T-helper 1 cell treated with Interleukin-12 subunit alpha and Interleukin-12 subunit beta and Interleukin-4 antibody, amounts not matched to agents 30 μg/mL and 1 μg/mL, for 36 hours (primary cell): ENCODE results near the gene C1orf232.

Source experiments
- H3K27ac Mint-ChIP-seq: one replicate; pipeline ENCODE4 v1.8.0; 2021; ENCODE audit warnings: mild to moderate bottlenecking, mixed read lengths
- H3K27me3 Mint-ChIP-seq: one replicate; pipeline ENCODE4 v1.8.0; 2021; ENCODE audit warnings: low read depth, mixed read lengths
- H3K36me3 Mint-ChIP-seq: one replicate; pipeline ENCODE4 v1.8.0; 2021; ENCODE audit warnings: low read depth, mixed read lengths
- H3K4me1 Mint-ChIP-seq: one replicate; pipeline ENCODE4 v1.8.0; 2021; ENCODE audit warnings: low read depth, mixed read lengths
- H3K4me3 Mint-ChIP-seq: one replicate; pipeline ENCODE4 v1.8.0; 2021; ENCODE audit warnings: mild to moderate bottlenecking, moderate library complexity, mixed read lengths
- H3K9me3 Mint-ChIP-seq: one replicate; pipeline ENCODE4 v1.8.0; 2021; ENCODE audit warnings: mixed read lengths

Gene C1orf232

DNA sequence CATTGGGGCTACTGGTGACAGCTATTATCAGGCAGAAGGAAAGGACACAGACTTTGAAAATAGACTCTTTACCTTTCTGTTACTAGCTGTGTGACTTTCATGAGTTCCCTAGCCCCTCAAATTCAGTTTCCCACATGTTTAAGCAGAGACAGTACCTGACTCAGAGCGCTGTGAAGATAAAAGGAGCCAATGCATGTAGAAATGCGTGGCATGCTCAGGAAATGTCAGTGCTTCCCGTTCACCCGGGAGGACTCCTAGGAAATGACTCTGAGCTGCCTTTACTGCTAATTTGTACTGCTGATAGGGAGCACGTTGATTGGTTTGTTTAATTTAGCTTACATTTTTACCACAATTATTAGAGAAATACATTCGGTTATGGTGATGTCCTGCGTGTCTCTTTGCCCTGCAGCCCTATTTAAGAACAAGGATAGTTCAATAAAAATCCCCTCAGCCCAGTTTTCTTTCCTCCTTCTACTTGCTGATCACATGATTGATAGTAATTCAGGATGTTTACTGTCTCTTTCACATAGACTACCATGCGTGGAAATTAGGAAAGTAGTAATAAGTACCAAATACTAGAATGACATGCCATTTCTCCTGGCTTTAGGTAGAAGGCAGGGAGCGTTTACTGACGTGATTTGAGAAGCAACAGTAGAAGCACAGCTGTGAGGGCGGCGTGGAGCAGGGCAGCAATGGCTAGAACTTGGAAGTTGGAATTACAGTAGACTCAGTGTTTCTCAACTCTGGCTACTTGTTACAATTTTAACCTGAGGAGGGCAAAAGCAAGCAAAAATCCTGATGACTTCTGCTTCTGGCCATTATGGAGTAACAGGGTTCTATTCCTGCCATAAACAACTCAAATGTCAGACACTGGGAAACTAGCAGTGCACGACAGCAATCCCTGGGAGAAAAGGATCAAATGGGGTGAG is 41.3 kb downstream of the C1orf232 start:
- Mint-ChIP-seq H3K4me1 (peaks cover 49% of the 10 kb centered on the region), H3K4me3 (peak overlapping the region; percentile 68), H3K36me3 (peaks cover 18% of the 10 kb centered on the region), H3K27me3 (peaks cover 3% of the 10 kb centered on the region), H3K9me3 (no peaks in the 10 kb centered on the region), H3K27ac (peak overlapping the region; percentile 43)

DNA sequence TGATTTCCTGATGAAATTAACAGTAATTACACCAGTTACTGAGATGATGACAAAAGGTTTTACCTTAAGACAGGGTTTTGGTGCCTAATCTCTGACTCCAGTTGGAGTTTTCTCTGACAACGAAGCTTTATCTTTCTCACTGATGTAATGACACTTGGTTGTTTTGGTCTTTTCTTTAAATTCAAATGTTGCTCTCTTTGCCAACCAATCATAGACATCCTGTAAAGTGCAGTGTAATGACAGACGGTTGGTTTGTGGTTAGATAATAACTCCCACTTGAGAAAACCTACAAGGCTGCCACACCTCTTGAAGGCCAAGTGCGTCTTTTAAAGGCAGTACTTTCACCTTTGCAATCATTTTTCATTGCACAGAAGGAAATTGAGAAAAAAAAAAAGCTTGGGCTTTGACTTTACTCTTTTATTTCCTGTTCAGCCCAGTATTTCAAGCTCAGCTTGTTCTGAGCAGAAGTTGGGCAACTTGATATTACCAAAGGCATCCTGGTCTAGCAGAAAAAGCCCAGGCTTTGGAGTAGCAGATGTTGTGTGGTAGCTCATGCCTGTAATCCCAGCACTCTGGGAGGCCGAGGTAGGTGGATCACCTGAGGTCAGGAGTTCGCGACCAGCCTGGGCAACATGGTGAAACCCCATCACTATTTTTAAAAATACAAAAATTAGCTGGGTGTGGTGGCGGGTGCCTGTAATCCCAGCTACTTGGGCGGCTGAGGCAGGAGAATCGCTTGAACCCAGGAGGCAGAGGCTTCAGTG is 42.3 kb downstream of the C1orf232 start:
- Mint-ChIP-seq H3K36me3 (peaks cover 25% of the 10 kb centered on the region), H3K4me1 (peaks cover 53% of the 10 kb centered on the region)

DNA sequence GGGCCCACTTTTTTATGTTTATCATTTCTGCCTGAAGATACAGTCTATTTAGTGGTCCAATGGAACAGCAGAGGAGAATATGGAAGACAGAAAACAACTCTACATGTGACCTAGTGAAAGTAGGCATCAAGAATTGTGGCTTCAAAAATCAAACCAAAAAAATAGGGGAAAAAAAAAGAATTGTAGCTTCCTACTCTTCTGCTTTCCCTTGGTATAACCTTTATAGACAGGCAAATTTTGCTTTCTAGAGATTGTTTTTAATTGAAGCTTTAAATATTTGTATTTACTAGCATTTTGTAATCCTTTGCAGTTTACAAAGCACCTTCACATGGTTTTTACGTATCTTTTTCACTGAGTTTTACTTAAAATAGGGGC is 42.8 kb downstream of the C1orf232 start:
- Mint-ChIP-seq H3K27me3 (peaks cover 3% of the 10 kb centered on the region), H3K27ac (peak overlapping the region; percentile 94), H3K9me3 (no peaks in the 10 kb centered on the region), H3K36me3 (peaks cover 25% of the 10 kb centered on the region), H3K4me1 (peaks cover 53% of the 10 kb centered on the region), H3K4me3 (peak overlapping the region; percentile 68)

More for the DNA sequence above, 42.3 kb downstream of the C1orf232 start:
- peak overlapping the region; percentile 94 for H3K27ac Mint-ChIP-seq
- H3K9me3 Mint-ChIP-seq: no peaks in the 10 kb centered on the region
- H3K27me3 Mint-ChIP-seq: peaks cover 3% of the 10 kb centered on the region
- peak overlapping the region; percentile 68 for H3K4me3 Mint-ChIP-seq

DNA sequence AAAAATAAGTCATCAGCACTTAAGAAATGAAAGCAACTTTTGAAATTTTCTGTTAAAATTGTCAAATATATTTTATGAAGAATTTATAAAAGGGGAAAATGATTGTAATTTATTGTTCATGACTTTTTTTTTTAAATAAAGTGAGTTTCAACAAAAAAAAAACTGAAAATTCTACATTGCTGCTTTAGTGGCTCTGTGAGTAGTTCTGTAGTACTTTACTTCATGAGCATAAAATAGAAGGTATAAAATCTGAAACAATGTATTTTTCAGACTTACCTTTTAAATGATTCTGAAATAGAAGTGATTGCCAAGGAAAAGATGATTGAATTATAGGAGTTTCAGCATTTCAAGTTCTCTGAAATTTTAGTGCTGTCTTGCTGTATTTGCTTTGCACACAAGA is 43.4 kb downstream of the C1orf232 start:
- Mint-ChIP-seq H3K27ac (peak overlapping the region; percentile 94), H3K4me1 (peaks cover 54% of the 10 kb centered on the region), H3K36me3 (peaks cover 25% of the 10 kb centered on the region), H3K4me3 (no peak overlapping the region), H3K27me3 (peaks cover 3% of the 10 kb centered on the region), H3K9me3 (no peaks in the 10 kb centered on the region)

- Mint-ChIP-seq H3K27me3 (peaks cover 3% of the 10 kb centered on the region), H3K4me1 (peaks cover 61% of the 10 kb centered on the region), H3K36me3 (peaks cover 28% of the 10 kb centered on the region), H3K4me3 (peak overlapping the region; percentile 26), H3K27ac (peak overlapping the region; percentile 65), H3K9me3 (no peaks in the 10 kb centered on the region)
Observed at GRCh38 chr1:26124418-26125331, 44.1 kb downstream of the C1orf232 start.

DNA sequence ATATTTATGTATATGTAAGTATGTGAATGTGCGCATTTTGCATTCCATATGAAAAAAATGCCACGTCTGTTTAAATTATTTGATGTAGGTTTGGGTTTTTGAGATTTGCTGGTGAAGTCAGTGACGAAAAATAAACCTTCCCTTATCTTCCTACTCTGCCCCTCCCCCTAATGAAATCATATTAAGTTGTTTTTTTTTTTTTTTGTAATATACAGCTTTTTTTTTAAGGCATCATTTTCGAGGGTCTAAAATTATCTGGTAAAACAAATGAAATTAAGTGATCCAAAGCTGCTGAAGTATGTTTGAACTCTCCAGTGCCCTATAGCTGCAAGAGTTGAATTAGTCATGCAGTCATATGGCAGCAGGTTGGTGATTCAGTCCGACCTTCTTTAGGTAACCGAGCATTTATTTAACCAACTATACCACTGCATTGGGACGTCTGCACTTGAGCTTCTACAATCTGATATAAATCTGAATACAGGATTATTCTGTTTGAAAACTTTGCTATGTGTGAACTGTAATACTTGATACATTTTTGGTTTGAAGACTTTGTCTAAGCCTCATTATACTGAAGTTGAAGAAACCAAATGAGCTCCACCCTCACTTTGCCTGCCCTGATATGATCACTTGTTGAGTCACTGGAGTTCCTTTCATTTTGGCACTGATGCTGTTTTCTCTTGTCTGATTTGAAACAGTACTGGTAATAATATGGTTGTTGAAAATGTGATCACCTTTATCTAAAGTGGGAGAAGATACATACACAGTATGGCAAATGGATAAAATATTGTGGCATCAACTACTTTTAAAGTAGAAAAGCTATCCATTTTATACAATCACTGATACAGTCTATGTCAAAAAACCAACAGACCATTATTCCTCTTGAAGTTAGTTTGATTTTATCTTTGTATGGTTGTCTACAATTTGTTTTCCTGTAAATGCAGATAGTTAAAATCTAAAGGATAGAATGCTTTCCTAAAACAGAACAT is 45.5 kb downstream of the C1orf232 start:
- H3K4me1 Mint-ChIP-seq: peaks cover 68% of the 10 kb centered on the region
- H3K27me3 Mint-ChIP-seq: no peaks in the 10 kb centered on the region
- peak overlapping the region; percentile 50 for H3K4me3 Mint-ChIP-seq
- peaks cover 32% of the 10 kb centered on the region for H3K36me3 Mint-ChIP-seq
- peak overlapping the region; percentile 87 for H3K27ac Mint-ChIP-seq
- no peaks in the 10 kb centered on the region for H3K9me3 Mint-ChIP-seq

DNA sequence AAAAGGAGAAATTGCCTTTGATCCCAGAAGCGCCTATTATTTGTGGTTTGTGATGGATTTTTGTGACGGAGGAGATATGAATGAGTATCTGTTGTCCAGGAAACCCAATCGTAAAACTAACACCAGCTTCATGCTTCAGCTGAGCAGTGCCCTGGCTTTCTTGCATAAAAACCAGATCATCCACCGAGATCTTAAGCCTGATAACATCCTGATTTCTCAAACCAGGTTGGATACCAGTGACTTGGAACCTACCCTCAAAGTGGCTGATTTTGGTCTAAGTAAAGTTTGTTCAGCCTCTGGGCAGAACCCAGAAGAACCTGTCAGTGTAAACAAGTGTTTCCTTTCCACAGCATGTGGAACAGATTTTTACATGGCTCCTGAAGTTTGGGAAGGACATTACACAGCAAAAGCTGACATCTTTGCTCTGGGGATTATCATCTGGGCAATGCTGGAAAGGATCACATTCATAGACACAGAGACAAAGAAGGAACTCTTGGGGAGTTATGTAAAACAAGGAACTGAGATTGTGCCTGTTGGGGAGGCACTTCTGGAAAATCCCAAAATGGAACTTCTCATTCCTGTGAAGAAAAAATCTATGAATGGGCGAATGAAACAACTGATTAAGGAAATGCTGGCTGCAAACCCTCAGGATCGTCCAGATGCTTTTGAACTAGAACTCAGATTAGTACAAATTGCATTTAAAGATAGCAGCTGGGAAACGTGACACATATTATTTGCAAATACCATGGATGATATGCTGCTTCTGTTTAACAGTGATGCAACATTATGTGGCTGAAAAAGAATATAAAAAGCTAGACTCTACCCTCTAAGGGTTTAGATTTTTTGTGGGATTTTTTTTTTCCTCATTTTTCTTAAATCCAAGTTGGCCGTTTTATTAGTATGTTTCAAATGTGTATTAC is 46.6 kb downstream of the C1orf232 start:
- peaks cover 31% of the 10 kb centered on the region for H3K36me3 Mint-ChIP-seq
- H3K27ac Mint-ChIP-seq: no peak overlapping the region
- H3K4me1 Mint-ChIP-seq: peaks cover 58% of the 10 kb centered on the region
- no peaks in the 10 kb centered on the region for H3K9me3 Mint-ChIP-seq
- H3K4me3 Mint-ChIP-seq: no peak overlapping the region
- H3K27me3 Mint-ChIP-seq: no peaks in the 10 kb centered on the region

DNA sequence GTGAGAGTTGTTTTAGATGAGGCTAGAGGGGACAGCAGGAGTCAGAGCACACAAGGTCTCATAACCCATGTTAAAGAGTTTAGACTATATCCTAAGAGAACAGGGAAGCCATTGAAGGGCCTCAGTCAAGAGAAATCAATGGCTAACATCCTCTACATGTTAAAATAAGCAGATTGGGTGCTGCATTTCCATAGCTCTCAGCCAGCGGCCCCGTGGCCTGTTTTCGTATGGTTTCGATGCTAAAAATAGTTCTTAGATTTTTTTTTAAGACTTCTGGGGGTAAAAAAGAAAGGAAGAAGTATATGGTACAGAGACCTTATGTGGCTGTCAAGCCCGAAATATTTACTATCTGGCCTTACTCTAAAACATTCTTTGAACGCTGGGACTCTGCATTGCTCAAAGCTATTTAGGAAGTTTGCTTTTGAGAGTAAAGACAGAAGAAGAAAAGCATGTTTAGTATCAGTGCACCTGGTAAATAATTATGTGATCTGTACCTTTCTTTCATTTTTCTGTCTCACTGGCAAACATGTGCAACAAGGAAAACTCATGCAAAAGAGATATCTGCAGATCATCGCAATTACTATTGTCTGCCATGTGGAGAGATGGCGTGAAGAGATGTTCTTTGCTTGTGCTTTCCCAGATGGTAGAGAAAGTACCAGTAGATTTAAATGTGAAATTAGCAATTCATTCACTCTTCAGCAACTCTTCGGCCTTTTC is 48.7 kb downstream of the C1orf232 start:
- H3K9me3 Mint-ChIP-seq: no peaks in the 10 kb centered on the region
- H3K27ac Mint-ChIP-seq: peak overlapping the region; percentile 72
- no peaks in the 10 kb centered on the region for H3K27me3 Mint-ChIP-seq
- peak overlapping the region; percentile 15 for H3K4me3 Mint-ChIP-seq
- peaks cover 31% of the 10 kb centered on the region for H3K36me3 Mint-ChIP-seq
- peaks cover 42% of the 10 kb centered on the region for H3K4me1 Mint-ChIP-seq

DNA sequence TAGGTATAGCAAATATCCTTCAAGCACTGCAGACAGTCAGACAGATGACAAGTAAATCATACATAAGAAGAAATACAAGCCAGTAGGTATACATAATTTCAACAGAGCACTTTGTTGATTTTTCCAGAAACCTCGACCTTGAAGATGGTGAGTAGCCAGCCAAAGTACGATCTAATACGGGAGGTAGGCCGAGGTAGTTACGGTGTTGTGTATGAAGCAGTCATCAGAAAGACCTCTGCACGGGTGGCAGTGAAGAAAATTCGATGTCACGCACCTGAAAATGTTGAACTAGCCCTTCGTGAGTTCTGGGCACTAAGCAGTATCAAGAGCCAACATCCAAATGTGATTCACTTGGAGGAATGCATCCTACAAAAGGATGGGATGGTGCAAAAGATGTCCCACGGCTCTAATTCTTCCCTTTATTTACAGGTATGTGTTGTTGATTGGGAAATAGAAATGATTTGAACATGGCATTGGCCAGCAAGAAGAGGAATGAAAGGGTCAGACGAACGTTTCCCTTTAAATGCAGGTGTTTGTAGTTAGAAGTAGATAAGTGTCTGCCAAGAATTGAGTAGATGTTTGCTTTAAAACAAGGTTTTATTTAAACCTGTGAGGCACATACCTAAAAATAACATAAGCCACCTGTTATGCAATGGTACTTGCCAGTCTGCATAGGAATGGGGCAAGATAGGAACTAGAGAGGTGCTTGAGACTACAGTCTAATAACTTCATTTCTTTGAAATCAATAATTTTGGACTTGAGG is 54.4 kb downstream of the C1orf232 start:
- Mint-ChIP-seq H3K4me3 (peak overlapping the region; percentile 31), H3K4me1 (peaks cover 35% of the 10 kb centered on the region), H3K27ac (no peak overlapping the region), H3K27me3 (no peaks in the 10 kb centered on the region), H3K36me3 (peaks cover 17% of the 10 kb centered on the region), H3K9me3 (no peaks in the 10 kb centered on the region)
